ENCODE results near the gene LOX. TPM values are rescaled to one million over a fixed set of nuclear protein-coding genes. Genes with fewer than 3 reads are reported as not detected.

Gene LOX
- polyA plus RNA-seq, 1 donor from 2014 or later = 0.52 TPM

DNA sequence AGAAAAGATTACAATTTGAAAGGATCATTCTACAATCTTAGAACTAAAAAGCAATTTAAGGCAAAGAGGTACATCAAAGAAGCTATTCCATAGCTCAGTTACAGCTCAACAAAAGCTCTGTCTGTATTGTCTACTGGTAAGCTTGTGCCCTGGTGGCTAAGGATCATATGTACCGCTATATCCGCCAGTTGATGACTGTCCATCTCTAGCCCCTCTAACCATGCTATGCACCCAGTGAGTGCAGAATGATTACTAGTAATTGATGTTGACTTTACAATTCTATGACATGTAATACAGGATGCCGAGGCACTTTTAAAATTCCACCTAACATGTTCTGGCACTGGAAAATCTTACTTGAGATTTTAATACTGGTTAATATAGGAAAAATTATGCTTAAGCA is 13.1 kb downstream of the LOX start:
- Histone ChIP-seq H3K79me2 (replicated peaks; ENCODE audit: insufficient read depth, low read length) (no peaks in the 10 kb centered on the region), H3K27ac (ENCODE audit: low read length) (no peak overlapping the region), H3K4me3 (ENCODE audit: low read length) (no peak overlapping the region), H2AFZ (ENCODE audit: low read depth, low read length) (no peak overlapping the region), H3K9me3 (ENCODE audit: low read length) (no peaks in the 10 kb centered on the region), H3K4me2 (ENCODE audit: low read length) (no peak overlapping the region), H3K9ac (ENCODE audit: low read length) (no peak overlapping the region), H3K27me3 (ENCODE audit: insufficient read depth, low read depth, low read length) (no peaks in the 10 kb centered on the region), H3K36me3 (ENCODE audit: insufficient read depth, low read length) (no peaks in the 10 kb centered on the region), H3F3A (ENCODE audit: insufficient read depth, low read length, poor library complexity, severe bottlenecking) (no peaks in the 10 kb centered on the region), H3K9me2 (ENCODE audit: insufficient read depth, low read length) (no peaks in the 10 kb centered on the region), H4K20me1 (ENCODE audit: insufficient read depth) (no peaks in the 10 kb centered on the region)
- TF ChIP-seq, protein P1, sequence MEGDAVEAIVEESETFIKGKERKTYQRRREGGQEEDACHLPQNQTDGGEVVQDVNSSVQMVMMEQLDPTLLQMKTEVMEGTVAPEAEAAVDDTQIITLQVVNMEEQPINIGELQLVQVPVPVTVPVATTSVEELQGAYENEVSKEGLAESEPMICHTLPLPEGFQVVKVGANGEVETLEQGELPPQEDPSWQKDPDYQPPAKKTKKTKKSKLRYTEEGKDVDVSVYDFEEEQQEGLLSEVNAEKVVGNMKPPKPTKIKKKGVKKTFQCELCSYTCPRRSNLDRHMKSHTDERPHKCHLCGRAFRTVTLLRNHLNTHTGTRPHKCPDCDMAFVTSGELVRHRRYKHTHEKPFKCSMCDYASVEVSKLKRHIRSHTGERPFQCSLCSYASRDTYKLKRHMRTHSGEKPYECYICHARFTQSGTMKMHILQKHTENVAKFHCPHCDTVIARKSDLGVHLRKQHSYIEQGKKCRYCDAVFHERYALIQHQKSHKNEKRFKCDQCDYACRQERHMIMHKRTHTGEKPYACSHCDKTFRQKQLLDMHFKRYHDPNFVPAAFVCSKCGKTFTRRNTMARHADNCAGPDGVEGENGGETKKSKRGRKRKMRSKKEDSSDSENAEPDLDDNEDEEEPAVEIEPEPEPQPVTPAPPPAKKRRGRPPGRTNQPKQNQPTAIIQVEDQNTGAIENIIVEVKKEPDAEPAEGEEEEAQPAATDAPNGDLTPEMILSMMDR (IDR thresholded peaks at IDR 0.05; ENCODE audit: poor library complexity, severe bottlenecking) = no peak
- TF ChIP-seq MXI1 (conservative IDR thresholded peaks at IDR 0.05; ENCODE audit: poor library complexity, severe bottlenecking) = no peak
- no peak for TF ChIP-seq TAF1 (IDR thresholded peaks at IDR 0.05; ENCODE audit: low read depth)
- no peak for TF ChIP-seq SMC3 (conservative IDR thresholded peaks at IDR 0.05; ENCODE audit: poor library complexity)
- no peak for TF ChIP-seq EP300 (conservative IDR thresholded peaks at IDR 0.05; ENCODE audit: poor library complexity, severe bottlenecking)
- no peak for TF ChIP-seq RAD21 (conservative IDR thresholded peaks at IDR 0.05)

DNA sequence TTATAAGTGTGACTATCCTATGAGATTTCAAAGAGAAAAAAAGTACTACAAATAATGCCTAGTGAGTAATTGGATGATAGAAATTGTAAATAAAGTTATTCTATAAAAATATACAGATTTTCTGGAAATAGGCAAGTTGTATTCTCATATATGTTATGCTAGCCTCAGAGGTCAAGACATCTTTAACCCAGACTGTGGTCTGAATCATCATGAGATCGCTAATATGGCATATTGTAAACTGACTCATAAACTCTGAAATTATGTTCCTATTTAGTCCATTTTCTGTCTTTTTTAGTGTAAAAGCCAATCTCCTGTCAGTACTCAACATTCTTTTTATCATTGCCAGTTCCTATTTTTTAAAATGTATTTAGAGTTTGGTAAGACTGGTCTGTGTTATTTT is 14.2 kb downstream of the LOX start:
- Histone ChIP-seq H3K27me3 (ENCODE audit: insufficient read depth, low read depth, low read length) (no peaks in the 10 kb centered on the region), H3K27ac (ENCODE audit: low read length) (no peak overlapping the region), H3K36me3 (ENCODE audit: insufficient read depth, low read length) (no peaks in the 10 kb centered on the region), H3F3A (ENCODE audit: insufficient read depth, low read length, poor library complexity, severe bottlenecking) (no peaks in the 10 kb centered on the region), H3K4me3 (ENCODE audit: low read length) (no peak overlapping the region), H3K79me2 (replicated peaks; ENCODE audit: insufficient read depth, low read length) (no peaks in the 10 kb centered on the region), H3K9ac (ENCODE audit: low read length) (no peak overlapping the region), H3K4me2 (ENCODE audit: low read length) (no peak overlapping the region), H2AFZ (ENCODE audit: low read depth, low read length) (no peak overlapping the region), H3K9me3 (ENCODE audit: low read length) (no peaks in the 10 kb centered on the region), H4K20me1 (ENCODE audit: insufficient read depth) (no peaks in the 10 kb centered on the region), H3K9me2 (ENCODE audit: insufficient read depth, low read length) (no peaks in the 10 kb centered on the region)
- TF ChIP-seq, protein P1 (IDR thresholded peaks at IDR 0.05; ENCODE audit: poor library complexity, severe bottlenecking) = no peak
- TF ChIP-seq TAF1 (IDR thresholded peaks at IDR 0.05; ENCODE audit: low read depth) (no peak), SMC3 (conservative IDR thresholded peaks at IDR 0.05; ENCODE audit: poor library complexity) (no peak), REST (IDR thresholded peaks at IDR 0.05; ENCODE audit: borderline replicate concordance) (no peak), RAD21 (conservative IDR thresholded peaks at IDR 0.05) (no peak), EZH2 (IDR thresholded peaks at IDR 0.05; ENCODE audit: borderline replicate concordance, insufficient read depth, low read length, poor library complexity, severe bottlenecking) (no peak), POLR2AphosphoS5 (IDR thresholded peaks at IDR 0.05) (no peak), EP300 (conservative IDR thresholded peaks at IDR 0.05; ENCODE audit: poor library complexity, severe bottlenecking) (no peak), MXI1 (conservative IDR thresholded peaks at IDR 0.05; ENCODE audit: poor library complexity, severe bottlenecking) (no peak)

Data from neural cell (in vitro differentiated cells).